GM12801 (cell line): ENCODE measurements around the gene TST.

Source experiments
- CTCF ChIP-seq: IDR thresholded peaks from one replicate; pipeline ENCODE4 v1.5.1; 2011; ENCODE audit warnings: control low read depth; ENCODE audit not compliant: insufficient read length; ENCODE audit errors: extremely low read depth

TST gene

DNA sequence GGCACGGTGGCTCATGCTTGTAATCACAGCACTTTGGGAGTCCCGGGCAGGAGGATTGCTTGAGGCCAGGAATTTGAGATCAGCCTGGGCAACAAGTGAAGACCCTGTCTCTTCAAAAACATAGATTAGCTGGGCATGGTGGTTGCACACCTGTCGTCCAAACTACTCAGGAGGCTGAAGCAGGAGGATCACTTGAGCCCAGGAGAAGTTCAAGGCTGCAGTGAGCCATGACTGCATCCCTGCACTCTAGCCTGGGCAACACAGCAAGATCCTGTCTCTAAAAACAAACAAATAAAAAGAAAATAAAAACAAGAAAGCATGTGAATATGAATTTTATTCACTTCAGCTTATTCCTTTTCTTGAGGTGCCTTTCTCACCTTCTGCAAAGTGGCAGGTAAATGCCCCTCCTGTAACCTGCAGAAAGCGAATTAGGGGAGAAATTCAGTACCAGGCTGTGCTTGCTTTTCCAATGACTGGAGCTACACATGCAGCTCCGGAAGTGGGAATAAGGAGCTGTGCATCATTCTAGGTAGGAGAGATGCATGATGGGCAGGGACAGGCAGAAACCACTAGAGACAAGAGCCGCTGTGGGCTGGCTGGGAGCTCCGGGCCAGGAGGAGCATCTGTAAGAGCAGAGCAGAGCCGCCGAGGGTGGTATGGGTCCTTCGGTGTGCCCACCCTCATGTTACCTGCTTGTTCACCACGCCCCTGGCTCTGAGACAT is 17.6 kb upstream of the TST start:
- no peak for TF ChIP-seq CTCF

DNA sequence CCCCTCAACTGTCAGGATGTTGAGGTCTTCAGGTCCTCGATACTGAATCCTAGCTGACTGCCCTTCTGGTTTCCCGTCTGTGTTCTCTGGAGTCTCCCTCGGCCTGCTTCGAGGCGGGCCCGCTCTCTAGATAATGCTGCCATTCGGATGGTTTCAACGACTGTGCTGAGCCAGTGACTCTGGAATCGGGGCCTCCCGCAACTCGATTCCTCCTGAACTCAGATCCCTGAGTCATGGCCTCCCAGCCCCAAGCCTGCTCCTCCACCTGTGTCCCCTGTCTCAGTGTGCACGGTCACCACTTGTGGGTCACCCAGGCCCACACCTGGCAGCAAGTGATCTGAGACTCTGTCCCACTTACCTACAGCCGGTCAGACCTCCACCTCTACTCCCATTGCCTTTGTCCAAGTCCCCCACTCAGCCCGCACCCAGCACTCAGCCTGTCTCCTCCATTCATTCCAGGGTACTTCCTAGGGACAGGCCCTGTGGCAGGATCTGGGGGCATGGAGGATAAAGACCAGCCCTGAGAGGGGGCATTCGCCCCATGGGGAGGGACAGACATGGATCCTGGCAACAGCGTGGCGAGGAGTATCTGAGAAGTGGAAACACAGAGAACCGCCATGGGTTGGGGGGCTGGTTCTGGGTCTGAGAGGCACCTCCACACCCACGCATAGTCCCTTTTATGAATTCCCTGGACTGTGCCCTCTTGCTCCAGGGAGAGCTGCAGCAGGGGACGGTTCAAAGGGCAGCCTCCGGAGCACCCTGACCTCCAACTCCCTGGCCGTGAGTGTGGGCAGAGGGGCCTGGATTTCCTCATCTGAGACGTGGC is 14.6 kb upstream of the TST start:
- TF ChIP-seq CTCF: no peak

- no peak for TF ChIP-seq CTCF
Measured at GRCh38 chr22:37032535-37033460, 13.6 kb upstream of the TST start.

DNA sequence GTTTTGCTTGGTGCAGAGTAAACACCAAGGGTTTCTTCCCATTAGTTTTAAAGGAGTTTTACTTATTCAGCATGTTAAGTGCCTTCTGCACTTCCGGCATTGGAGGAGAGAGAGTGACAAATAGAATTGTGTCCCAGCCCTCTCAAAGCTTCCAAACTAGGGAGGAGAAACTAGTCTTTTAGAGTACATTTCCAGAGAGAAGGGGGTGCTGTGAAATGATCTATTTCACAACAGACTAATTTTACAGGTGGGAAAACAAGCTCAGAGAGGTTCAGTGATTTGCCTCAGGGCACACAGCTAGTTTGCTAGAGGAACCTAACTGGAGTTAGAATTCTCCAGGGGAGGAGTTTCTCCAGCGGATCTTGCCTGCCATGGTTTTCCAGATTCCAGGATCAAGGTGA is 12.9 kb upstream of the TST start:
- TF ChIP-seq CTCF: no peak

DNA sequence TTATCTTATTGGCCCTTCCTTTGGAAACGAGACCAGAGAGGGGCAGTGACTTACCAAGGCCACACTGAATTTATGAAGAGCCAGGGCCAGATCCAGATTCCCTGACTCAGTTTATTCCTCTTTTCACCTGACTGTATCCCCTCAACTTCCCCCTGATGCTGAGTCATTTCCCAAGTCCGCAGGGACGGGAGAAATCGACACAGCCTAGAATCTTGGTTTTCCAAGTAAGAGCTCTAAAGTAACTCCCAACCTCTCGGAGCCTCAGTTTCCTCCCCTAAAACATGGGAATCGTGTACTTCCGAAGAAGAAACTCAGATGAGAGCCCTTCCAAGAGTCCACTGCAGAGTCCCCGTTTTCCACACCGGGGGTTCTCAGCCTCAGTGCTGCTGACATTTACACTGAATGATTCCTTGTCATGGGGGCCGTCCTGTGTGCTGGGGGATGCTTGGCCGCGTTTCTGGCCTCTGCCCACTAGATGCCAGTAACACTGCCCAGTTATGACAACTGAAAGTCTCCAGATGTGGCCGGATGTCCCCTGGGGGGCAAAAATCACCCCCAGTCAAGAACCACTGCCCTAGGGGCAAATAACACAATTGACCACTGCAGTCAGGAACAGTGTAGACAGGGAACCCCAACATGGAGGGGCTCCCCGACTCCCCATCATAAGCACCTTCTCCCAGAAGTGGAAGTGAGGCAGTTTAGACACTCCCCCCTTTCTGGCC is 11.5 kb upstream of the TST start:
- no peak for TF ChIP-seq CTCF

GRCh38 chr22:37028692-37029674 is 9.7 kb upstream of the TST start:
- no peak for TF ChIP-seq CTCF
